ENCODE results near the gene MYBBP1A.

The MYBBP1A gene

GRCh38 chr17:4547118-4547906 is 7.9 kb downstream of the MYBBP1A start:
- DNase-seq, result no peak

DNA sequence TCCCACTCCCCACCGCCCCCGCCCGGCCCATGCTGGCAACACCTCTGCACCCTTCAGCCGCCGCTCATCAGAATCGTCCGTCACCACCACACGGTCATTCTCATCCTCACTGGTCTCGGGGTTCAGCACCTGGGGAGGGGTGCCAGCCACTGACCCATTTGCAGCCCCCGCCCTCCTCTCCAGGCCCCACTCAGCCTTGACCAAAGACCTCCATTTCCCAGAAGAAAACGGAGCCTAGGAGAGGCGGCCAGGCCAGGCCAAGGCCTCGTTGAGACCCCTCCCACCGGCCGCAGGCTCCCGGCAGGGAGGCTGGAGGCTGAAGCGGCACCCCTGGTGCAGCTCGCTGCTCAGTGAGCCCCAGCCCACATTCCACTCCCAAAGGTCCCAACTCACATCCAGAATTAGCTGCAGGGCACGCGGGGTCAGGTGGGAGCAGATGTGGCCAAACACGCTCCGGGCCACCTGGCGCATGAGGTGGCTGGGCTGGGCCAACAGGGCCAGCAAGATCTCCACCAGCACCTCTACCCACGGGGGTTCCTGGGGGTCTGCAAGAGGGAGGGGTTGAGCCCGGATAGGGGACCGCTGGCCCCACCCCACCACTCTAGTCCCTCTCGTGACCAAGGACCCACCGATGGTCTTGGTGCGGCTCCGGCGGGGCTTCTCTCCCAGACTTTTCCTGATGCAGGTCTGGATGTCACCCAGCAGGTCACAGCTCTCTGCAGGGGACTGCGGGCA is 9.8 kb downstream of the MYBBP1A start:
- no peak for DNase-seq

GRCh38 chr17:4544951-4545216 is 10.3 kb downstream of the MYBBP1A start:
- DNase-seq, result no peak

DNA sequence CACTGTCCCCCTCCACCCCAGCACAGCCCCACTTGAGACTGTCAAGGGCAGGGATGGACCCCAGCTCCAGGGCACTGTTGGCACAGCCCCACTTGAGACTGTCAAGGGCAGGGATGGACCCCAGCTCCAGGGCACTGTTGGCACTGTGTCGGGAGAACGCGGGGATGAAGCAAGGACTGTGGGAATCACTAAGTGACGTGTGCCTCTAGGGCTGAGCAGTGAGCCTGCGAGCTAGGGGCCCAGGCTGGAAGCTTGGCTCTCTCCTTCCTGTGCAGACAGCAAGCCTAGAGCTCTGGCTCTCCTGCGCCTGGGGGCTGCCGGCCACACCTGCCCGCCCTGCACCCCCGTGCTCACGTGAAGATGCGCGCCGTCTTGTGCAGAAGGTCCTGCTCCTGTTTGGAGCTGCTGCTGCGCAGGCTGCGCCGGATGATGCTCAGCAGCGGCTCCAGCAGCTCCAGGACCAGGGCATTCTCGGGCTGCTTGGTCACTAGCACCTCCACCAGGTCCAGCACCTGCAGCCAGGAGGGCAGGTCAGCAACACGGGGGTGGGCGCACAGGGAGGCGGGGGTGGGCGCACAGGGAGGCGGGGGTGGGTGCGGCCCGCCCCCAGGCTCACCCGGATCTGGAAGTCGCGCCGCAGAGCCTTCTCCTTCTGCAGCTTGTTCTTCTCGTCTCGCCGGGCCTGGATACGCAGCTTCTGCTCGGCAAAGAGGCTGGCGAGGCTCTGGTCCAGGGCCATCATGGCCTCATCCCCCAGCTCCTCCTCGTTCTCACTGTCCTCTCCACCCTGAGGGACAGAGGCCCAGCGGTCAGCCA is 10.8 kb downstream of the MYBBP1A start:
- DNase-seq, result no peak

DNA sequence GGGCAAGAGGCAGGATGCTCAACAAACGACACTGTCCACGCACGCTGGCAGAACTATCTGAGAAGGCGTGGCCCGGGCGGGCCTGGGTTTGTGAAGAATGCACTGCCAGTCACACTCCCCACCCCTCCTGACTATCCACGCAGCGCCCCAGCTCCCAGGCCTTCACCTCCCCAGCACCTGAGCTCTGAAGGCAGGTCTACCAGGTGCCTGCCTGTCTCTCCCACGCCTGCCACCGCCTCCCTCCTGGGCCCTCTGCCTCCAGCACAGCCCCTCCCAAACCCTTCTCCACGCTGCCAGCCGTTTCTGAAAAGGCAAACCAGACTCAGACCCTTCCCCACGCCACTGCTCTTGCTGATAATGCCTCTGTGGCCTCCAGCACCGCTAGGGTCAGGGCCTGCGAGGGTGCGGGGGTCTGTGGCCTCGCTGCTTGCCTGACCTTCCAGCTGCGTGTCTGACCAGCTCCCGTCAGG is 11.6 kb downstream of the MYBBP1A start:
- DNase-seq, result no peak

GRCh38 chr17:4542726-4543191 is 12.4 kb downstream of the MYBBP1A start:
- no peak for DNase-seq

GRCh38 chr17:4542003-4542725 is 13.0 kb downstream of the MYBBP1A start:
- no peak for DNase-seq

DNA sequence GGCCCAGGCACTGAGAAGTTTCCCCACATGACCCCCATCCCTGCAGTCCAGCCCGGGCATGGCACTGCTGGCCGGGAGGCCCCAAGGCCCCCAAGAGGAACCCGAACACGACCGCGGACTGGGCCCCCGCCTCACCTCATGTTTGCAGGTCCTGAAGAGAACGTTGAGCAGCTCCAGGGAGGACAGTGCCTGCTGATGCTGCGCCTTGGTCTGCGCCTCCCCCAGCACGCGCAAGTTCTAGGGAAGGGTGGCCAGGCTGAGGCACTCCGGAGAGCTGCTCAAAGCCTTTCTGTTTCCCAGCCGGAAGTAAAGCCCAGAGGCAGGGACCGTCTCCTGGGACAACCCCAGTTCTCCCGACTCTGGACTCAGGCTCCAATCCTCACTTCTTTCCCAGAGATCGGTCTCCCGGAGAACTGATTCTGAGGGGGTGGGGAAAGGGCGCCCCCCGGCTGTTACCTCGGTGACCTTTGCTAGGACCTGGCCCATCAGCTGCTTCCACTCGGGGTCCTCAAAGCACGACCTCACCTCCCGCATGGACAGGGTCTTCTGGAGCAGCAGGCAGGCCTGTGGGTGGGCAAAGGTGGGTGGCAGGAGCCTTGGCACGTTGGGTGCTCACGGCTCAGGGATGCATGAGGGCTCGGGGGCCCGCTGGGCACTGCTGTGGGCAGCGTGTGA is 13.7 kb downstream of the MYBBP1A start:
- no peak for DNase-seq

DNA sequence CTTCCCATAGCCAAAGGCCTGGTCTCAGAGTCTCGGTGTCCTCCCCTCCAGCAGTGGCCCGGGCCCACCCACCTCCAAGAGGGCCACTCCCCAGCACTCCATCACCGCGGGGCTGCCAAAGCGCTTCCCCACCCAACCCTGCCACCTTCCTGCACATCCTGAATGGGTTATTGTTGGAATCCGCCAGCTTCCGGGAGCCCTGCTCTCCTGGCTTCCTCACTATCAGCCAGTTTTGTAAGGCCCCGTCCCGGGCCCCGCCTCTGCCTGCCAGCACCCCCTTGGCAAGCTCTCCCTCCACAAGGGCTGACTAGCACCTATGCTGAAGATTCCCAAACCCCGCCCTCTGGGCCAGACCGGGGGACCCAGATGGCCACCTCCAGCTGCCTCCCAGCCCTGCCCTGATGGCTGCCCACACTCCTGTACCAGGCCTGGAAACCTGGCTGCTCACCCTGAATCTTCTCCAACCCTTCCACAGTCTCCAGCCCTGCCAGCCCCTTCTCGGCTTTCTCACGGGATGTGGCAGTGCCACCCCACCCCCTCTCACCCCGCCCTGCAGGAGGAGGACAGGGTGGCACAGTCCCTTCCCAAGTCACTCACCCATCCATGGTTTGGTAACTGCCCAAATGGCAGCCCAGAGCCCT is 14.4 kb downstream of the MYBBP1A start:
- DNase-seq, result no peak

GRCh38 chr17:4540224-4540651 is 14.9 kb downstream of the MYBBP1A start:
- DNase-seq, result no peak

GRCh38 chr17:4539576-4540223 is 15.5 kb downstream of the MYBBP1A start:
- DNase-seq, result no peak

DNA sequence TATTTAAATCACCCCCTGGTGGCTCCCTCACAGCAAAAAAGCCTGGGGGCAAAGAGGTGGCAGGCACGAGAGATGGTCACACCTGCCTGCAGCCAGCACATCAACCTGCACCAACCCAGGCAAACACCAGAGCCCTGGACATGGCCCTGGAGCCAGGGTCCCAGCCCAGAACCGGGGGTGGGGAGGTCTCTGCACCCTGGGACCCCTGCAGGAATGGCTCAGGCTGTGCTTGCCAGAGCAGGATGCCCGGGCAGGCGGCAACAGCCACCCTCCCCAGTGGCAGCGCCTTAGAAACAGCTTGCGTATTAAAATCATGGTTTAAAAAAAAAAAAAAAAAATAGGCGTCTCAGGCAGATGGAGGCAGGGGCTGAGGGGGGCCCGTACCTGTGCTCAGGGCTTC is 16.2 kb downstream of the MYBBP1A start:
- no peak for DNase-seq

DNA sequence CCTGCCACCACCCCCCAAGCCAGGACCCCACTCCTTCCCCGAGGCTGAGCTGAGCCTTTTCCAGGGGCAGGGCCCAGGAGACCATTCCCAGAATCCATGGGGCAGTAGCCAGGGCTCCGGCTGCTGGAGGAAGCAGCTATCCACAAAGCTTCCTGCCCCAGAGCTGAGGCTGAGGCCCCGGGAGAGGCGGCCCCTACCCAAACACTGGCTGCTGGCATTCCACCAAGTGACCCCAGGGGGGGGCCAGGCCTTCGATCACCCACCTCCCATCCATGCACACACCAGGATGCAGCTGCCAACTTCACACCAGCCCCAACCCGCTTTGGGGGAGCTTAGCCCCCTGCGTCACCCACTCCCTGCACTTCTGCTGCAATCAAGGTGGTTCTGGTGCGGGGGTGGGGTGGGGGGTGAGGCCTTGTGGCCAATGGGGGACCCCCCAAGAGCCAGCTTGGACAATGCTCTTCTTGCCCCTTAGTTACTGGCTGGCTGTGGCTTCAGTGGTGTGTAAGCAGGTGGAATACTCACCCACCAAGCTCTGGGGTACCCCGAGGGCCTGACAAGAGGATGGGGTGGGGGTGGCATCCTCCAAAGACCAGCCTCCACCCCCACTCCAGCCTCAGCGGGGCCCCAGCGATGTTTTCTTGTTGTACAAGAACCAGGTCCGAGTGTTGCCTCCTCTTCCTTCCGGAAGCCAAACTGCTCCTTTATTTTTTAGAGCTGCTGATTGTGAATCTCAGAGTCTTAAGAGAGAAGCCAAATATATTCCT is 16.8 kb downstream of the MYBBP1A start:
- DNase-seq, result no peak

DNA sequence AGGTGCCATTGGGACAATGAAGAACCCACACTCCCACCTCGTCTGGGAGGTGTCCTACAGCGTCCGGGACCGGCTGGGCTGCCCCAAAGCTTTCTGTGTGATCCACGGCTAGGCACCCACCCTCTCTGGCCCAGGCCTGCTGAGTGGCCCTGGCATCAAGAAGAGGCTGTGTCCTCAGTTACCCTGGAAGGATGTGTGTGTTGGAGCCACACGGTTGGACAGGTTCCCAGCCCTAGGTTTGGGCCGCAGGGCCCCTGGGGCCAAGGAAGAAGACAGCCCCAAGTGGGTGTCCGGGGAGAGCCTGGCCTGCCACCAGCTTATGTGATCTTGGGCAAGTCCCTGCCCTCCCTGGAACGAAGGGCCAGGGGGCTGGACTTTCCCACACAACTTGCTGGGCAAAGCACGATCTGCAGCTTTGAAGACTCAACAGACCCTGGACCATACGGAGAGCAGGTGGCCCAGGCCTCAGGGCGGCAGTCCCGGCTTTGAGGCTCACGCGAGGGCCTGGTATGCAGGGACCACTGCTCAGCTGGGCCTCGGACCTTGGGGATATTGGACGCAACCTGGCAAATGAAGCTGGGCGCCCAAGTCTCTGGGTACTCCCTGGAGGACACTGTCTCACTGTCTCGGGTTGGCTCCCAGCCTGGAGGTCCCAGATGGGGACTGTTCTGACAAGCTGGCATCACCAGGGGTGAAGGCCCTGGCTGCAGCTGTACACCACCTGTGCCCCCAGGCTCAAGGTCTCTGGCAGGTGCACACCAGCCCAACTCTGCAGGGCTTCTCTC is 17.5 kb downstream of the MYBBP1A start:
- no peak for DNase-seq

DNA sequence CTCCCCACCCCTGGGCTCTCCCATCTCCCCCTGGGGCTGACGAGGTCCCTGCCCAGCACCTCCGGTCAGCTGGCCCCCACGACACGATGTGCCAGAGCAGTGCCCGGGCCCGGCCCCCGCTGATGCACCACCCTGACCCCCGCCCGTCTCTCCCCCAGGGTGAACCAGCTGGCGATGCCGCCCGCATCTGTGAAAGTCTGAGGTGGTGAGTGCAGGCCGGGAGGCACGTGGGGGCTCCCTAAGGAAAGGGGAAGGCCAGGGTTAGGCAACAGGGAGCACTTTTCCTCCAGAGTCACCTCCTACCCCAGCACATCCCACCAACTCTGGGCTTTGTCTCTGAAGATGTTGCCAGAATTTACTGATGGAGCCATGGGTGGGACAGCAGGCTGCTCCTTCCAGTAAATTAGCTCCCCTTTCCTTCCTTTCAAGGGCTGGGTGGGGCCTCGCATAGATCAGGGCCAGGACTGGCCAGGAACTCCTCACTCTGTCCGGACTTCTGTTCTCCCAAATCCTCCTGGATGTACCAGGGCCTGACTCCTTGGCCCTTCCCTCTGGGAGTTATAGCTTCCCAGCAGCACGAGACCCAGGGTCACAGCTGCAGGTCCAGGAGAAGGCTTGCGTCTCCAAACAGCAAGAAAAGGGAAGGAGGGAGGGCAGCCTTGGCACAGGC is 18.3 kb downstream of the MYBBP1A start:
- DNase-seq, result no peak

DNA sequence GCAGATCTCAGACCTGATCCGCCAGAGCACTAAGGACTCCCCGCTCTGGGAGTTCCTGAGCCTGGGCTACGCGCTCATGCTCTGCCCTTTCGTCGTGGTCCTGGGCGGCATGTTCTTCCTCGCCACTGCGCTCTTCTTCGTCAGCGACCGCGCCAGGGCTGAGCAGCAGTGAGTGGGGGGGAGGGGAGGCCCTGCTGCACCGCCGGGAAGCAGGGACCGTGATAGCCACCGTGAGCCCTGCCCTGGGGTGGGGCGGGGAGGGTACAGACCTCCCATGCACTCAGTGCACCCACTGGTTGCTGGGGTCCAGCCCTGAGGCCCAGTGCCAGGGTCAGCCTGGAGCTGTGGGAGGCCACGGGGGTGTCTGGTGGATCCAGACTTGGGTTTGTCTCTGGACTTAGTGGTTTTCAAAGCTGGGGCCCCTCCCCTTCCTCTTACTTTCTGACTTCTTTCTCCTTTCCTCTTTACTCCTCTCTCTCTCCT is 18.9 kb downstream of the MYBBP1A start:
- DNase-seq, result no peak

DNA sequence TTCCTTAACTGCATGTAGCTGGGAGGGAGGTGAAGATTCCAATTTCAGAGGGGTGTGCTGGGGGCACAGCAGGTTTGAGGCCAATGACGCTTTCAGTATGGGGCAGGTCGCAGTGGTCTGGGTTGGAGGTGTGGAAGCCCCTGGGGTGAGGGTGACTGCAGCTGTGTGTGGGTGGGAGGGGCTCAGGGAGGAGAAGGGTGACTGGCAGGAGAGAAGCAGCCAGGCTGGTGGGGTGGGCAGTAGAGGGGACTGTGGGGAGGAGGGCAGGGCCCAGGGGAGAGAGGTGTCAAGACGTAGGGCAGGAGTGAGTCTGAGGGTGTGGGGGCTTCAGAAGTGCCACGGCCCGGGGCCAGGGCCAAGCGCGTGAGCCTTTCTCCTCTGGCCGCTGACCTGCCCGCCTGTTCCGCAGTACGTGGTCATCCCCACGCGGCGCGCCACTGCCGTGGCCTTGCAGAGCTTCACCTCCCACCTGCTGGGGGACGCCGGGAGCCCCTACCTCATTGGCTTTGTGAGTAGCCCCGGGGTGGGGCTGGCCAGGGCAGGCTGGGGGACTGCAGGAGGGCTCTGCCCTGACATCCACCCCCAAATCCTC is 19.4 kb downstream of the MYBBP1A start:
- no peak for DNase-seq

GRCh38 chr17:4534928-4535666 is 20.1 kb downstream of the MYBBP1A start:
- DNase-seq, result no peak

All from NCI-H1417 treated with DMSO at 0.1 percent for 48 hours (cell line).